ENCODE measurements around the gene TTLL1. TPM values are rescaled to one million over a fixed set of nuclear protein-coding genes. Genes with fewer than 3 reads are reported as not detected.
A peak's percentile ranks its signal among the peaks of the same experiment; 100 is the strongest.

TTLL1 gene
- total and polyA plus RNA-seq, 2 donors (not counting 3 experiments of a cell fraction or from before 2014, with no cell fraction given), result 9.0 to 17.0 TPM

GRCh38 chr22:43000441-43001175 lies 88.6 kb downstream of the TTLL1 start:
- ChIA-PET CTCF (interaction anchor here (0.8 to 3.4 kb wide), 6 partner anchors 8 to 66 kb away, joined by 3 to 26 read pairs (median 6); partner anchors contain the start of gene PACSIN2), POLR2A (interaction anchor here (2.5 kb wide), 1 partner anchor 14 kb away, joined by 14 read pairs; the partner anchor contains the start of gene PACSIN2)
- no TSS peak for BruUV-seq (replicated peaks)
- H3K4me1 ChIP-seq (ENCODE audit: control insufficient read depth, extremely low read depth, insufficient read depth, low read length), result peaks cover 59% of the 10 kb centered on the region
- H2AFZ ChIP-seq (ENCODE audit: low read depth, low read length), result no peak overlapping the region
- H3K9me1 ChIP-seq (replicated peaks; ENCODE audit: control insufficient read depth, extremely low read depth, insufficient read depth, low read length), result no peaks in the 10 kb centered on the region
- no peaks in the 10 kb centered on the region for H3K36me3 ChIP-seq (ENCODE audit: control insufficient read depth in 2 of 2, extremely low read depth in 1 of 2, insufficient read depth in 2 of 2, low read length in 2 of 2)
- H3K27me3 ChIP-seq (ENCODE audit: control insufficient read depth in 2 of 2, insufficient read depth in 2 of 2, low read length in 2 of 2), result no peaks in the 10 kb centered on the region
- no peaks in the 10 kb centered on the region for H3K9me3 ChIP-seq (replicated peaks; ENCODE audit: control insufficient read depth, insufficient read depth, low read length)
- no peak for DNase-seq (ENCODE audit: low read depth, low spot score)
- no peak for FAIRE-seq
- dilution Hi-C loops (cut with MboI; ENCODE audit: extremely low pct_ligation_motif_present, low sequenced_read_pairs) (no loop called here), intact Hi-C loops (cut with micrococcal nuclease) (loop anchor here (5.0 kb wide), 1 partner anchor 58 kb away; no protein-coding TSS in a partner anchor)
- no peak overlapping the region for H3K9ac ChIP-seq (replicated peaks; ENCODE audit: extremely low read depth, insufficient read depth, low read length)
- no peaks in the 10 kb centered on the region for H4K20me1 ChIP-seq (replicated peaks; ENCODE audit: control insufficient read depth, extremely low read depth, insufficient read depth, low read length)
- no peak overlapping the region for H3K4me3 ChIP-seq (replicated peaks in 1 of 3; ENCODE audit: insufficient read depth in 1 of 3, low read depth in 1 of 3, low read length in 3 of 3)
- peak overlapping the region; percentile 27 for H3K4me2 ChIP-seq (ENCODE audit: insufficient read depth, low read length)
- peak overlapping the region; percentile 78 for H3K27ac ChIP-seq (ENCODE audit: insufficient read depth, low read depth, low read length)
- no peak for TF ChIP-seq JUN (IDR thresholded peaks at IDR 0.05; ENCODE audit: borderline replicate concordance, insufficient read depth, insufficient read length, low read depth)
- TF ChIP-seq POLR2A (IDR thresholded peaks at IDR 0.05; ENCODE audit: low read depth, low read length), result no peak
- peak; percentile 88 for TF ChIP-seq FOS (IDR thresholded peaks at IDR 0.05; ENCODE audit: borderline replicate concordance, insufficient read depth, low read length)
- no peak for TF ChIP-seq EZH2 (IDR thresholded peaks at IDR 0.05; ENCODE audit: borderline replicate concordance, low read depth, low read length, severe bottlenecking)
- peaks cover 77% of the 10 kb centered on the region for H3K79me2 ChIP-seq (ENCODE audit: control insufficient read depth, insufficient read depth, low read length)

GRCh38 chr22:42997582-42998090 lies 91.6 kb downstream of the TTLL1 start:
- Histone ChIP-seq H3K27ac (ENCODE audit: insufficient read depth, low read depth, low read length) (peak overlapping the region; percentile 4), H3K4me2 (ENCODE audit: insufficient read depth, low read length) (no peak overlapping the region), H2AFZ (ENCODE audit: low read depth, low read length) (no peak overlapping the region), H3K79me2 (ENCODE audit: control insufficient read depth, insufficient read depth, low read length) (peaks cover 74% of the 10 kb centered on the region), H3K36me3 (ENCODE audit: control insufficient read depth in 2 of 2, extremely low read depth in 1 of 2, insufficient read depth in 2 of 2, low read length in 2 of 2) (no peaks in the 10 kb centered on the region), H3K9me3 (replicated peaks; ENCODE audit: control insufficient read depth, insufficient read depth, low read length) (no peaks in the 10 kb centered on the region), H3K9me1 (replicated peaks; ENCODE audit: control insufficient read depth, extremely low read depth, insufficient read depth, low read length) (no peaks in the 10 kb centered on the region), H3K4me1 (ENCODE audit: control insufficient read depth, extremely low read depth, insufficient read depth, low read length) (peaks cover 48% of the 10 kb centered on the region), H3K27me3 (ENCODE audit: control insufficient read depth in 2 of 2, insufficient read depth in 2 of 2, low read length in 2 of 2) (no peaks in the 10 kb centered on the region), H3K9ac (replicated peaks; ENCODE audit: extremely low read depth, insufficient read depth, low read length) (no peak overlapping the region), H4K20me1 (replicated peaks; ENCODE audit: control insufficient read depth, extremely low read depth, insufficient read depth, low read length) (no peaks in the 10 kb centered on the region), H3K4me3 (replicated peaks in 1 of 3; ENCODE audit: insufficient read depth in 1 of 3, low read depth in 1 of 3, low read length in 3 of 3) (no peak overlapping the region)
- FAIRE-seq (peak; percentile 35), DNase-seq (ENCODE audit: low read depth, low spot score) (no peak)
- no TSS peak for BruUV-seq (replicated peaks)
- ChIA-PET CTCF (no interaction called here), POLR2A (no interaction called here)
- intact Hi-C loops (cut with micrococcal nuclease), result no loop called here
- dilution Hi-C loops (cut with MboI; ENCODE audit: extremely low pct_ligation_motif_present, low sequenced_read_pairs), result no loop called here
- no peak for TF ChIP-seq MAX (IDR thresholded peaks at IDR 0.05; ENCODE audit: insufficient read depth, insufficient read length)
- TF ChIP-seq JUN (IDR thresholded peaks at IDR 0.05; ENCODE audit: borderline replicate concordance, insufficient read depth, insufficient read length, low read depth), result no peak
- TF ChIP-seq GATA2 (IDR thresholded peaks at IDR 0.05; ENCODE audit: insufficient read depth, insufficient read length, low read depth, low read length), result no peak
- no peak for TF ChIP-seq MYC (IDR thresholded peaks at IDR 0.05; ENCODE audit: low read depth, low read length)
- TF ChIP-seq POLR2AphosphoS5 (IDR thresholded peaks at IDR 0.05; ENCODE audit: insufficient read depth, low read depth, low read length), result no peak
- no peak for TF ChIP-seq EZH2 (IDR thresholded peaks at IDR 0.05; ENCODE audit: borderline replicate concordance, low read depth, low read length, severe bottlenecking)
- TF ChIP-seq POLR2A (IDR thresholded peaks at IDR 0.05; ENCODE audit: low read depth, low read length), result no peak
- no peak for TF ChIP-seq FOS (IDR thresholded peaks at IDR 0.05; ENCODE audit: borderline replicate concordance, insufficient read depth, low read length)
- no peak for TF ChIP-seq CTCF (IDR thresholded peaks at IDR 0.05; ENCODE audit: extremely low read depth in 1 of 2, insufficient read depth in 1 of 2, low read depth in 1 of 2, low read length in 2 of 2)
